ENCODE results near the gene C19orf81. TPM values are rescaled to one million over a fixed set of nuclear protein-coding genes. Genes with fewer than 3 reads are reported as not detected.

The C19orf81 gene
- total RNA-seq, 1 experiment from 2014 or later: 14.5 TPM

DNA sequence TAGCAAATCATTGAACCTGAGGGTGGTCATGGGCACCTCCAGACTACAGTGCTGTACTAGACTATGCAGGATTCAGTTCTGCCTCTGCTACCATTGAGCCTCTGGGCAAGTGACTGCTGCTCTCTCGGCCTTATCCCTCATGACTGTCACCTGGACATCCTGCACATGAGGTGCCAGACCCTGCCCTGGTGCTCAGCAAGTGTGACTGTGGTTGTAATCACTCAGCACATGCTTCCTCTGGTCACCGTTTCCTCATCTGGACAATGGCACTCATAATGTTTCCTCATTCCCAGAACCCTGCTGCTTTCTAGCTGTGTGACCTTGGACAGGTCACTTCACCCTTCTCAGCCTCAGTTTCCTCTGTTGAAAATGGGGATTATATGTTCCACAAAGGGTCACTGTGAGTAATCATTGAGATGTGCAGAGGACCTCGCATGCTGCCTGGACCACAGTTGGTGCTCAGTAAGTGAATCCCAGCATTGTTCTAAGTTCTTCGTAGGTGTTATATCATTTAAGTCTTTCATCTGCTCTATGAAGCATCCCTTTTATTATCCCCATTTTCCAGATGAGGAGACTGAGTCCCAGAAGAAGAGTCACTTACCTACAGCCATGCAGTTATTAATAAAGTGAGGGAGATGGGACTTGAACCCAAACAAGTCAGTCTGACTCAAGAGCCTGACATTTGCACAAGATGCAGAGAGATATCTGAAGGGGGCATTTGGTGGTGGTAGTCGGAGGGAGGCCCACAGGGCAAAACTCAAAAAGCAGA lies 12.7 kb upstream of the C19orf81 start:
- no peaks in the 10 kb centered on the region for H4K20me1 ChIP-seq (ENCODE audit: insufficient read depth)
- no peak overlapping the region for H3K4me3 ChIP-seq (replicated peaks in 1 of 2; ENCODE audit: low read depth in 1 of 2, low read length in 2 of 2)
- peaks cover 7% of the 10 kb centered on the region in 2 experiments; a peak in 2 of 4 replicates for H3K9me3 ChIP-seq (ENCODE audit: control insufficient read depth in 1 of 2, insufficient read depth in 1 of 2, low read depth in 1 of 2, low read length in 2 of 2)
- H2AFZ ChIP-seq (ENCODE audit: low read depth, low read length, poor library complexity, severe bottlenecking): no peak overlapping the region
- intact Hi-C loops (cut with micrococcal nuclease): no loop called here
- BruUV-seq (replicated peaks): no TSS peak
- H3K9me2 ChIP-seq (ENCODE audit: insufficient read depth): no peaks in the 10 kb centered on the region
- no peak overlapping the region for H3K9ac ChIP-seq (ENCODE audit: low read length)
- ATAC-seq (no peak), DNase-seq (ENCODE audit: low read depth, low spot score) (no peak)
- H3K36me3 ChIP-seq (ENCODE audit: control insufficient read depth in 1 of 2, insufficient read depth in 2 of 2, low read length in 2 of 2): no peaks in the 10 kb centered on the region
- H3K27me3 ChIP-seq (ENCODE audit: insufficient read depth, low read length): peaks cover 12% of the 10 kb centered on the region; the same call in 1 of the 2 replicates
- ChIA-PET RAD21 (ENCODE audit: low non-redundant PET in 1 of 2, low total read pairs in 2 of 2, uncharacterized antibody in 2 of 2, unreplicated experiment in 2 of 2) (no interaction called here), POLR2A (no interaction called here), CTCF (no interaction called here)
- no peak overlapping the region for H3K4me2 ChIP-seq (ENCODE audit: low read length)
- peaks cover 8 to 14% of the 10 kb centered on the region in 2 experiments; a peak in 3 of 4 replicates for H3K4me1 ChIP-seq (ENCODE audit: control insufficient read depth in 1 of 2, insufficient read depth in 2 of 2, low read length in 2 of 2)
- no peak for TF ChIP-seq TCF7L2 (IDR thresholded peaks at IDR 0.05; ENCODE audit: borderline replicate concordance, extremely low read depth, insufficient read depth, insufficient read length)
- TF ChIP-seq CEBPB (IDR thresholded peaks at IDR 0.05; ENCODE audit: low read depth): no peak
- TF ChIP-seq POLR2A (IDR thresholded peaks at IDR 0.05; ENCODE audit: borderline replicate concordance, extremely low read depth, insufficient read depth, insufficient read length): no peak
- no peak for TF ChIP-seq SIN3A (IDR thresholded peaks at IDR 0.05; ENCODE audit: low read depth)
- TF ChIP-seq EGR1 (IDR thresholded peaks at IDR 0.05; ENCODE audit: low read depth): no peak
- no peak for TF ChIP-seq EZH2phosphoT487 (IDR thresholded peaks at IDR 0.05; ENCODE audit: borderline replicate concordance)
- TF ChIP-seq, protein P1, sequence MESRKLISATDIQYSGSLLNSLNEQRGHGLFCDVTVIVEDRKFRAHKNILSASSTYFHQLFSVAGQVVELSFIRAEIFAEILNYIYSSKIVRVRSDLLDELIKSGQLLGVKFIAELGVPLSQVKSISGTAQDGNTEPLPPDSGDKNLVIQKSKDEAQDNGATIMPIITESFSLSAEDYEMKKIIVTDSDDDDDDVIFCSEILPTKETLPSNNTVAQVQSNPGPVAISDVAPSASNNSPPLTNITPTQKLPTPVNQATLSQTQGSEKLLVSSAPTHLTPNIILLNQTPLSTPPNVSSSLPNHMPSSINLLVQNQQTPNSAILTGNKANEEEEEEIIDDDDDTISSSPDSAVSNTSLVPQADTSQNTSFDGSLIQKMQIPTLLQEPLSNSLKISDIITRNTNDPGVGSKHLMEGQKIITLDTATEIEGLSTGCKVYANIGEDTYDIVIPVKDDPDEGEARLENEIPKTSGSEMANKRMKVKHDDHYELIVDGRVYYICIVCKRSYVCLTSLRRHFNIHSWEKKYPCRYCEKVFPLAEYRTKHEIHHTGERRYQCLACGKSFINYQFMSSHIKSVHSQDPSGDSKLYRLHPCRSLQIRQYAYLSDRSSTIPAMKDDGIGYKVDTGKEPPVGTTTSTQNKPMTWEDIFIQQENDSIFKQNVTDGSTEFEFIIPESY (IDR thresholded peaks at IDR 0.05; ENCODE audit: extremely low read depth, insufficient replicate concordance, low read length): no peak
- TF ChIP-seq, protein P2, sequence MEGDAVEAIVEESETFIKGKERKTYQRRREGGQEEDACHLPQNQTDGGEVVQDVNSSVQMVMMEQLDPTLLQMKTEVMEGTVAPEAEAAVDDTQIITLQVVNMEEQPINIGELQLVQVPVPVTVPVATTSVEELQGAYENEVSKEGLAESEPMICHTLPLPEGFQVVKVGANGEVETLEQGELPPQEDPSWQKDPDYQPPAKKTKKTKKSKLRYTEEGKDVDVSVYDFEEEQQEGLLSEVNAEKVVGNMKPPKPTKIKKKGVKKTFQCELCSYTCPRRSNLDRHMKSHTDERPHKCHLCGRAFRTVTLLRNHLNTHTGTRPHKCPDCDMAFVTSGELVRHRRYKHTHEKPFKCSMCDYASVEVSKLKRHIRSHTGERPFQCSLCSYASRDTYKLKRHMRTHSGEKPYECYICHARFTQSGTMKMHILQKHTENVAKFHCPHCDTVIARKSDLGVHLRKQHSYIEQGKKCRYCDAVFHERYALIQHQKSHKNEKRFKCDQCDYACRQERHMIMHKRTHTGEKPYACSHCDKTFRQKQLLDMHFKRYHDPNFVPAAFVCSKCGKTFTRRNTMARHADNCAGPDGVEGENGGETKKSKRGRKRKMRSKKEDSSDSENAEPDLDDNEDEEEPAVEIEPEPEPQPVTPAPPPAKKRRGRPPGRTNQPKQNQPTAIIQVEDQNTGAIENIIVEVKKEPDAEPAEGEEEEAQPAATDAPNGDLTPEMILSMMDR (IDR thresholded peaks at IDR 0.05 in 2 of 3, conservative IDR thresholded peaks at IDR 0.05 in 1 of 3; ENCODE audit: borderline replicate concordance in 1 of 3, insufficient read depth in 1 of 3, low read depth in 2 of 3, low read length in 2 of 3): no peak
- TF ChIP-seq, protein P3, sequence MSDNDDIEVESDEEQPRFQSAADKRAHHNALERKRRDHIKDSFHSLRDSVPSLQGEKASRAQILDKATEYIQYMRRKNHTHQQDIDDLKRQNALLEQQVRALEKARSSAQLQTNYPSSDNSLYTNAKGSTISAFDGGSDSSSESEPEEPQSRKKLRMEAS (IDR thresholded peaks at IDR 0.05): no peak
- TF ChIP-seq, protein P4, sequence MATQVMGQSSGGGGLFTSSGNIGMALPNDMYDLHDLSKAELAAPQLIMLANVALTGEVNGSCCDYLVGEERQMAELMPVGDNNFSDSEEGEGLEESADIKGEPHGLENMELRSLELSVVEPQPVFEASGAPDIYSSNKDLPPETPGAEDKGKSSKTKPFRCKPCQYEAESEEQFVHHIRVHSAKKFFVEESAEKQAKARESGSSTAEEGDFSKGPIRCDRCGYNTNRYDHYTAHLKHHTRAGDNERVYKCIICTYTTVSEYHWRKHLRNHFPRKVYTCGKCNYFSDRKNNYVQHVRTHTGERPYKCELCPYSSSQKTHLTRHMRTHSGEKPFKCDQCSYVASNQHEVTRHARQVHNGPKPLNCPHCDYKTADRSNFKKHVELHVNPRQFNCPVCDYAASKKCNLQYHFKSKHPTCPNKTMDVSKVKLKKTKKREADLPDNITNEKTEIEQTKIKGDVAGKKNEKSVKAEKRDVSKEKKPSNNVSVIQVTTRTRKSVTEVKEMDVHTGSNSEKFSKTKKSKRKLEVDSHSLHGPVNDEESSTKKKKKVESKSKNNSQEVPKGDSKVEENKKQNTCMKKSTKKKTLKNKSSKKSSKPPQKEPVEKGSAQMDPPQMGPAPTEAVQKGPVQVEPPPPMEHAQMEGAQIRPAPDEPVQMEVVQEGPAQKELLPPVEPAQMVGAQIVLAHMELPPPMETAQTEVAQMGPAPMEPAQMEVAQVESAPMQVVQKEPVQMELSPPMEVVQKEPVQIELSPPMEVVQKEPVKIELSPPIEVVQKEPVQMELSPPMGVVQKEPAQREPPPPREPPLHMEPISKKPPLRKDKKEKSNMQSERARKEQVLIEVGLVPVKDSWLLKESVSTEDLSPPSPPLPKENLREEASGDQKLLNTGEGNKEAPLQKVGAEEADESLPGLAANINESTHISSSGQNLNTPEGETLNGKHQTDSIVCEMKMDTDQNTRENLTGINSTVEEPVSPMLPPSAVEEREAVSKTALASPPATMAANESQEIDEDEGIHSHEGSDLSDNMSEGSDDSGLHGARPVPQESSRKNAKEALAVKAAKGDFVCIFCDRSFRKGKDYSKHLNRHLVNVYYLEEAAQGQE (IDR thresholded peaks at IDR 0.05; ENCODE audit: low read depth): no peak
- no peak for TF ChIP-seq RAD21 (IDR thresholded peaks at IDR 0.05; ENCODE audit: low read depth)
- no peak for TF ChIP-seq POLR2AphosphoS5 (IDR thresholded peaks at IDR 0.05; ENCODE audit: low read depth, low read length)
- no peak for TF ChIP-seq ZFX (IDR thresholded peaks at IDR 0.05)
- TF ChIP-seq YY1 (IDR thresholded peaks at IDR 0.05; ENCODE audit: extremely low read depth, insufficient replicate concordance, low read depth, low read length): no peak
- TF ChIP-seq EZH2 (IDR thresholded peaks at IDR 0.05): no peak
- TF ChIP-seq, protein P5, sequence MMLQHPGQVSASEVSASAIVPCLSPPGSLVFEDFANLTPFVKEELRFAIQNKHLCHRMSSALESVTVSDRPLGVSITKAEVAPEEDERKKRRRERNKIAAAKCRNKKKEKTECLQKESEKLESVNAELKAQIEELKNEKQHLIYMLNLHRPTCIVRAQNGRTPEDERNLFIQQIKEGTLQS (IDR thresholded peaks at IDR 0.05): no peak
- no peak overlapping the region for H3K27ac ChIP-seq (ENCODE audit: low read depth, low read length)
- H3K79me2 ChIP-seq (ENCODE audit: insufficient read depth, low read length): no peaks in the 10 kb centered on the region

Measured in HCT116 (cell line).